ENCODE results near the gene APOF.
A peak's percentile ranks its signal among the peaks of the same experiment; 100 is the strongest.

Gene APOF

DNA sequence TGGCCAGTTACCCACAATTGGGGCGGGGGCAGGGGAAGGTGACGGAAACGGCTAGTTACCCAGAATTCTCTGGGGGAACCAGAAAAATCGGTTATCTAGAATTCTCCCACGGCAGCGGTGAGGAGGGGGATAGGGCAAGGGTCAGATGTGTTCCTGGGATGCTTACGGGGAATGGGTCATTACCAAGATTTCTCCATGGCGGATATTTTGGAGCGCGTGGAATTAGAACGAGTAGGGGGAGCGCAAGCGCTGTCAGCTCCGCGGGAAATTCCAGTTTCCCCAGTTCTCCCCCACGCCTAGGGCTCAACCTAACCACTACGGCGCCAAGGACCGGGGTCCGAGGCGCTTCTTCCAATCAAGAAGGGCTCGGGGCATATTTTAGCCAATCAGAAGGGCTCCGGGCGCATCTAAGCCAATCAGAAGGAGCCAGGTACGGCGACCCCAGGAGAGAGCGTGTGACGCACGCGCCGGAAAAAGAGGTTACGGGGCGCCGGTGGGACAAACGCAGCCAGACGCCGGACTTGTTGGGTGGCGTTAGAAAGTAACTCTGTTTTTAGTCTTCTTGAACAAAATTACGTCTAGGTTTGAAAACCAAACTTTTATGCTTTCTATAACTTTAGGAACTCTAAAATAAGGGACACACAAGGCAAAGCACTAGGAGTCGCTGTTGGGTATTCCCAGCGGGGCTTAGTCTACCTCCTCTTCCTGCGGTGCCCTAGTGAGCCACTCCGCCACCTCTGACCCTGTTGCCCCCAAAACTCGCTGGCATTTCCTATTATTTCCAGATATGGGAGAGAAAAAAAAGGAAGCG, 28.8 kb downstream of the APOF start, which contains the start of gene PAN2 (continued):
- TF ChIP-seq KLF16 (tag by site-specific recombination; IDR thresholded peaks at IDR 0.05) (0 out of 2 replicates have a peak, but pooled peaks have one; percentile 22), SCRT2 (tag by site-specific recombination; IDR thresholded peaks at IDR 0.05) (peak; percentile 86), ZNF138 (tag by site-specific recombination; IDR thresholded peaks at IDR 0.05; ENCODE audit: borderline replicate concordance) (no peak), ZNF660 (tag by site-specific recombination; IDR thresholded peaks at IDR 0.05) (peak; percentile 74), MEIS1 (CRISPR knock-in tag; IDR thresholded peaks at IDR 0.05; ENCODE audit: borderline replicate concordance) (no peak), ZNF549 (tag by site-specific recombination; IDR thresholded peaks at IDR 0.05) (no peak), BCL11A (tag by site-specific recombination; IDR thresholded peaks at IDR 0.05; ENCODE audit: low read depth) (0 out of 2 replicates have a peak, but pooled peaks have one; percentile 67), ZNF529 (tag by site-specific recombination; IDR thresholded peaks at IDR 0.05; ENCODE audit: insufficient replicate concordance) (no peak), ZNF76 (tag by site-specific recombination; IDR thresholded peaks at IDR 0.05; ENCODE audit: borderline replicate concordance, low read depth) (peak; percentile 96), ZFP41 (tag by site-specific recombination; IDR thresholded peaks at IDR 0.05; ENCODE audit: borderline replicate concordance) (no peak), ZNF600 (tag by site-specific recombination; IDR thresholded peaks at IDR 0.05) (0 out of 2 replicates have a peak, but pooled peaks have one; percentile 16), ZNF501 (tag by site-specific recombination; IDR thresholded peaks at IDR 0.05) (peak; percentile 31), ZNF626 (tag by site-specific recombination; IDR thresholded peaks at IDR 0.05) (no peak), HOXC10 (CRISPR knock-in tag; IDR thresholded peaks at IDR 0.05) (no peak), ZNF521 (tag by site-specific recombination; IDR thresholded peaks at IDR 0.05) (no peak), ZNF121 (tag by site-specific recombination; IDR thresholded peaks at IDR 0.05) (no peak), ZNF366 (tag by site-specific recombination; conservative IDR thresholded peaks at IDR 0.05) (no peak), ZNF843 (tag by site-specific recombination; IDR thresholded peaks at IDR 0.05) (peak; percentile 40; the same call in 1 of the 2 replicates)
- TF ChIP-seq, protein P1, sequence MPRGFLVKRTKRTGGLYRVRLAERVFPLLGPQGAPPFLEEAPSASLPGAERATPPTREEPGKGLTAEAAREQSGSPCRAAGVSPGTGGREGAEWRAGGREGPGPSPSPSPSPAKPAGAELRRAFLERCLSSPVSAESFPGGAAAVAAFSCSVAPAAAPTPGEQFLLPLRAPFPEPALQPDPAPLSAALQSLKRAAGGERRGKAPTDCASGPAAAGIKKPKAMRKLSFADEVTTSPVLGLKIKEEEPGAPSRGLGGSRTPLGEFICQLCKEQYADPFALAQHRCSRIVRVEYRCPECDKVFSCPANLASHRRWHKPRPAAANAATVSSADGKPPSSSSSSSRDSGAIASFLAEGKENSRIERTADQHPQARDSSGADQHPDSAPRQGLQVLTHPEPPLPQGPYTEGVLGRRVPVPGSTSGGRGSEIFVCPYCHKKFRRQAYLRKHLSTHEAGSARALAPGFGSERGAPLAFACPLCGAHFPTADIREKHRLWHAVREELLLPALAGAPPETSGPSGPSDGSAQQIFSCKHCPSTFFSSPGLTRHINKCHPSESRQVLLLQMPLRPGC (tag by site-specific recombination; IDR thresholded peaks at IDR 0.05), result no peak
- TF ChIP-seq, protein P2, sequence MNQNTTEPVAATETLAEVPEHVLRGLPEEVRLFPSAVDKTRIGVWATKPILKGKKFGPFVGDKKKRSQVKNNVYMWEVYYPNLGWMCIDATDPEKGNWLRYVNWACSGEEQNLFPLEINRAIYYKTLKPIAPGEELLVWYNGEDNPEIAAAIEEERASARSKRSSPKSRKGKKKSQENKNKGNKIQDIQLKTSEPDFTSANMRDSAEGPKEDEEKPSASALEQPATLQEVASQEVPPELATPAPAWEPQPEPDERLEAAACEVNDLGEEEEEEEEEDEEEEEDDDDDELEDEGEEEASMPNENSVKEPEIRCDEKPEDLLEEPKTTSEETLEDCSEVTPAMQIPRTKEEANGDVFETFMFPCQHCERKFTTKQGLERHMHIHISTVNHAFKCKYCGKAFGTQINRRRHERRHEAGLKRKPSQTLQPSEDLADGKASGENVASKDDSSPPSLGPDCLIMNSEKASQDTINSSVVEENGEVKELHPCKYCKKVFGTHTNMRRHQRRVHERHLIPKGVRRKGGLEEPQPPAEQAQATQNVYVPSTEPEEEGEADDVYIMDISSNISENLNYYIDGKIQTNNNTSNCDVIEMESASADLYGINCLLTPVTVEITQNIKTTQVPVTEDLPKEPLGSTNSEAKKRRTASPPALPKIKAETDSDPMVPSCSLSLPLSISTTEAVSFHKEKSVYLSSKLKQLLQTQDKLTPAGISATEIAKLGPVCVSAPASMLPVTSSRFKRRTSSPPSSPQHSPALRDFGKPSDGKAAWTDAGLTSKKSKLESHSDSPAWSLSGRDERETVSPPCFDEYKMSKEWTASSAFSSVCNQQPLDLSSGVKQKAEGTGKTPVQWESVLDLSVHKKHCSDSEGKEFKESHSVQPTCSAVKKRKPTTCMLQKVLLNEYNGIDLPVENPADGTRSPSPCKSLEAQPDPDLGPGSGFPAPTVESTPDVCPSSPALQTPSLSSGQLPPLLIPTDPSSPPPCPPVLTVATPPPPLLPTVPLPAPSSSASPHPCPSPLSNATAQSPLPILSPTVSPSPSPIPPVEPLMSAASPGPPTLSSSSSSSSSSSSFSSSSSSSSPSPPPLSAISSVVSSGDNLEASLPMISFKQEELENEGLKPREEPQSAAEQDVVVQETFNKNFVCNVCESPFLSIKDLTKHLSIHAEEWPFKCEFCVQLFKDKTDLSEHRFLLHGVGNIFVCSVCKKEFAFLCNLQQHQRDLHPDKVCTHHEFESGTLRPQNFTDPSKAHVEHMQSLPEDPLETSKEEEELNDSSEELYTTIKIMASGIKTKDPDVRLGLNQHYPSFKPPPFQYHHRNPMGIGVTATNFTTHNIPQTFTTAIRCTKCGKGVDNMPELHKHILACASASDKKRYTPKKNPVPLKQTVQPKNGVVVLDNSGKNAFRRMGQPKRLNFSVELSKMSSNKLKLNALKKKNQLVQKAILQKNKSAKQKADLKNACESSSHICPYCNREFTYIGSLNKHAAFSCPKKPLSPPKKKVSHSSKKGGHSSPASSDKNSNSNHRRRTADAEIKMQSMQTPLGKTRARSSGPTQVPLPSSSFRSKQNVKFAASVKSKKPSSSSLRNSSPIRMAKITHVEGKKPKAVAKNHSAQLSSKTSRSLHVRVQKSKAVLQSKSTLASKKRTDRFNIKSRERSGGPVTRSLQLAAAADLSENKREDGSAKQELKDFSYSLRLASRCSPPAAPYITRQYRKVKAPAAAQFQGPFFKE (tag by site-specific recombination; IDR thresholded peaks at IDR 0.05; ENCODE audit: borderline replicate concordance), result no peak
- TF ChIP-seq, protein P3, sequence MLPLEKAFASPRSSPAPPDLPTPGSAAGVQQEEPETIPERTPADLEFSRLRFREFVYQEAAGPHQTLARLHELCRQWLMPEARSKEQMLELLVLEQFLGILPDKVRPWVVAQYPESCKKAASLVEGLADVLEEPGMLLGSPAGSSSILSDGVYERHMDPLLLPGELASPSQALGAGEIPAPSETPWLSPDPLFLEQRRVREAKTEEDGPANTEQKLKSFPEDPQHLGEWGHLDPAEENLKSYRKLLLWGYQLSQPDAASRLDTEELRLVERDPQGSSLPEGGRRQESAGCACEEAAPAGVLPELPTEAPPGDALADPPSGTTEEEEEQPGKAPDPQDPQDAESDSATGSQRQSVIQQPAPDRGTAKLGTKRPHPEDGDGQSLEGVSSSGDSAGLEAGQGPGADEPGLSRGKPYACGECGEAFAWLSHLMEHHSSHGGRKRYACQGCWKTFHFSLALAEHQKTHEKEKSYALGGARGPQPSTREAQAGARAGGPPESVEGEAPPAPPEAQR (tag by site-specific recombination; IDR thresholded peaks at IDR 0.05), result no peak
- TF ChIP-seq, protein P4, sequence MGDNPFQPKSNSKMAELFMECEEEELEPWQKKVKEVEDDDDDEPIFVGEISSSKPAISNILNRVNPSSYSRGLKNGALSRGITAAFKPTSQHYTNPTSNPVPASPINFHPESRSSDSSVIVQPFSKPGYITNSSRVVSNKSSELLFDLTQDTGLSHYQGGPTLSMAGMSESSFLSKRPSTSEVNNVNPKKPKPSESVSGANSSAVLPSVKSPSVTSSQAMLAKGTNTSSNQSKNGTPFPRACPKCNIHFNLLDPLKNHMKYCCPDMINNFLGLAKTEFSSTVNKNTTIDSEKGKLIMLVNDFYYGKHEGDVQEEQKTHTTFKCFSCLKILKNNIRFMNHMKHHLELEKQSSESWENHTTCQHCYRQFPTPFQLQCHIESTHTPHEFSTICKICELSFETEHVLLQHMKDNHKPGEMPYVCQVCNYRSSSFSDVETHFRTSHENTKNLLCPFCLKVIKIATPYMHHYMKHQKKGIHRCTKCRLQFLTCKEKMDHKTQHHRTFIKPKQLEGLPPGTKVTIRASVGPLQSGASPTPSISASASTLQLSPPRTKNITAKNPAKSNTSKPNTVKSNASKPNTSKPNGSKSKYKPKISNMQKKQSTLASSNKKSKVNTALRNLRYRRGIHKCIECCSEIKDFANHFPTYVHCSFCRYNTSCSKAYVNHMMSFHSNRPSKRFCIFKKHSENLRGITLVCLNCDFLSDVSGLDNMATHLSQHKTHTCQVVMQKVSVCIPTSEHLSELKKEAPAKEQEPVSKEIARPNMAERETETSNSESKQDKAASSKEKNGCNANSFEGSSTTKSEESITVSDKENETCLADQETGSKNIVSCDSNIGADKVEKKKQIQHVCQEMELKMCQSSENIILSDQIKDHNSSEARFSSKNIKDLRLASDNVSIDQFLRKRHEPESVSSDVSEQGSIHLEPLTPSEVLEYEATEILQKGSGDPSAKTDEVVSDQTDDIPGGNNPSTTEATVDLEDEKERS (tag by site-specific recombination; IDR thresholded peaks at IDR 0.05), result no peak
- TF ChIP-seq, protein P5, sequence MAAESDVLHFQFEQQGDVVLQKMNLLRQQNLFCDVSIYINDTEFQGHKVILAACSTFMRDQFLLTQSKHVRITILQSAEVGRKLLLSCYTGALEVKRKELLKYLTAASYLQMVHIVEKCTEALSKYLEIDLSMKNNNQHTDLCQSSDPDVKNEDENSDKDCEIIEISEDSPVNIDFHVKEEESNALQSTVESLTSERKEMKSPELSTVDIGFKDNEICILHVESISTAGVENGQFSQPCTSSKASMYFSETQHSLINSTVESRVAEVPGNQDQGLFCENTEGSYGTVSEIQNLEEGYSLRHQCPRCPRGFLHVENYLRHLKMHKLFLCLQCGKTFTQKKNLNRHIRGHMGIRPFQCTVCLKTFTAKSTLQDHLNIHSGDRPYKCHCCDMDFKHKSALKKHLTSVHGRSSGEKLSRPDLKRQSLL (tag by site-specific recombination; IDR thresholded peaks at IDR 0.05), result no peak
- TF ChIP-seq, protein P6, sequence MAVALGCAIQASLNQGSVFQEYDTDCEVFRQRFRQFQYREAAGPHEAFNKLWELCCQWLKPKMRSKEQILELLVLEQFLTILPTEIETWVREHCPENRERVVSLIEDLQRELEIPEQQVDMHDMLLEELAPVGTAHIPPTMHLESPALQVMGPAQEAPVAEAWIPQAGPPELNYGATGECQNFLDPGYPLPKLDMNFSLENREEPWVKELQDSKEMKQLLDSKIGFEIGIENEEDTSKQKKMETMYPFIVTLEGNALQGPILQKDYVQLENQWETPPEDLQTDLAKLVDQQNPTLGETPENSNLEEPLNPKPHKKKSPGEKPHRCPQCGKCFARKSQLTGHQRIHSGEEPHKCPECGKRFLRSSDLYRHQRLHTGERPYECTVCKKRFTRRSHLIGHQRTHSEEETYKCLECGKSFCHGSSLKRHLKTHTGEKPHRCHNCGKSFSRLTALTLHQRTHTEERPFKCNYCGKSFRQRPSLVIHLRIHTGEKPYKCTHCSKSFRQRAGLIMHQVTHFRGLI (tag by site-specific recombination; IDR thresholded peaks at IDR 0.05), result no peak; the same call in 1 of the 2 replicates
